Measurements from ENCODE around the gene MARCHF3.

- TF ChIP-seq CTCF (IDR thresholded peaks at IDR 0.05) (no peak), POLR2A (IDR thresholded peaks at IDR 0.05) (no peak)
These were observed 39.9 kb upstream of the MARCHF3 start for GRCh38 chr5:127070243-127070642.
